HFF-Myc (cell line): ENCODE results near the gene CAMTA1.

ENCODE experiments used
- DNase-seq: peaks from one replicate; pipeline ENCODE4 v3.0.0-alpha.2; 2011; ENCODE audit warnings: low read depth; ENCODE audit errors: extremely low read depth
- H3K4me3 ChIP-seq: replicated peaks from 2 replicates; pipeline ENCODE4 v1.5.1; 2011; ENCODE audit warnings: low read depth, mild to moderate bottlenecking, control low read depth, low read length
- CTCF ChIP-seq: IDR thresholded peaks from 2 replicates; pipeline ENCODE4 v1.5.1; 2012; ENCODE audit warnings: mild to moderate bottlenecking, low read depth, low read length, control low read depth; ENCODE audit errors: missing control alignments

CAMTA1 gene

DNA sequence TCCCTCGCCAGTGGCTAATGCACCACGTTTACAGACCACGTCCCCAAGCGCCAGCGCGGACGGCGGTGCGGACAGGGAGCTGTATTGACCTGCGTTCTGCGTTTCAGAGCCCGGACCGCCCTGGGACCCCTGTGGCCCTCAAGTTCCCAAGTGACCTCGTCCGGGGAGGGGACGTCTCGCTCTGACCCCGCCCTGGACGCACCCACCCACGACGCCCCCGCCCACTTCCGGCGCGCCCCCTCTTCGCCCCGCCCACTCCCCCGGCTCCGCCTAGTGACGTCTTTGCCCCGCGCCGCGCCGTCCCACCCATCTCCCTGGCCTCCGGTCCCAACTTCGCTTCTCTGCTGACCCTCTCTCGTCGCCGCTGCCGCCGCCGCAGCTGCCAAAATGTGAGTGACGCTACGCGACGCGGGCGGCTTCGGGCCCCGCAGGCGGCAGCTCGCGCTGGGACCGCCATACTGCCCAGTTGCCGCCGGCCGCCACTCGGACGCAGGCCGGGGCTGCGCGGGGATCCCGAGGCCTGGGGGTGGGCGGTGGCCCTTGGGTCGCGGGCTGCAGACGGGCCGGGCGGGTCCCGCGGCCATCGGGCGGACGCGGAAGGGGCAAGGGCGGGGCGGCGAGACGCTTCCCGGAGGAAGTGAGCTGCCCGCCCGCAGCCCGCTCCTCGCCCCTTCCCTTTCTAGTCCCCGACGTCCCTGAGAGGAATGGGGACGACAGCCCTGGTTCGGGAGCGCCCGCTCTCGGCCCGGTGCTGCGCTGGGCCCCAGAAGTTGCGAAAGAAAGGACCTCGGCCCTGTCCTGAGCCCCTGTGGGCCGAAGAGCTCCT lies 986.0 kb downstream of the CAMTA1 start, which contains the start of gene VAMP3:
Gene VAMP3, plus strand, starts transcription at position 300 of the 826 bp plus-strand sequence. Its CDS starts 88 bp downstream, at position 388.
- no peak for TF ChIP-seq CTCF
- peak; percentile 31 for DNase-seq
- peak within 1 kb of the TSS; percentile 75 for H3K4me3 ChIP-seq

DNA sequence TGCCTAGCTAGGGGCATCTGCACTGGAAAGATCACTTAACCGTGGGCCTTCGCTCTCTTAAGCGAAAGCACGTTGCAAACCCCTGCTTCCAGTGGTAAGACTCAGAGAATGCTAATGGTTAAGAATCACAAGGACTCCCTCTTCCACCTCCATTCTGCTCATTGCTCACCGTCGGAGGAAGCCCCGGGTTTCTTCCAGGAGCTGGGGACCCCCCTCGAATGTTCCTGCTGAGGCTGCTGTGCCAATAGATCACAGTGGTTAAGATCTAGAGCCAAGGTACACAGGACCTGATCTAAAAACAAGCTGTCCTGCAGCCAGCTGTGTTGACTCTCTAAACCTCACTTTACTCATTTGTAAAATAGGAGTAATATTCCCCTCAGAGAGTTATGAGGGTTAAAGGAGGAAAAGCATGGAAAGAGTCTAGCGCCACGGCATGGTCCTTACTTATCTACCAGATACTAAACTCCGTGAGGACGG lies 986.6 kb downstream of the CAMTA1 start:
- peak overlapping the region; percentile 75 for H3K4me3 ChIP-seq
- no peak for DNase-seq
- TF ChIP-seq CTCF = no peak

DNA sequence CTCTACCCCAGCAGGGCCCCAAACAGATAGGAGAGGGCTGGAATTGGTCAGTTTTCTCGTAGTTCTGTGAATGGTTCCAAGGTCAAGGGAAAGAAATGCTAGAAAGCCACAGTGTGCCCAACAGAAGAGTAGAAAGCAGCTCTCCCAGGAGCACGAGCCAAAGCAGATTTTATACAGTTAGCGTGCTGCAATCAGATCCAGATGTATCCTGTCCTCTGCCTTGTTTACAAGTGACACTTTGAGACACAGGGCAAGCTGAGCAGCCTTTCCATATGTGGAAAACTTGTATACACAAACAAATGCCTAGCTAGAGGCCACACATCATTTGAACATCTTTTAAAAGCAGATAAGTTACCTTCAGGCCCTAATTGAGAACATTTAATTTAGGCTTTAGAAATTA lies 992.3 kb downstream of the CAMTA1 start:
- no peak overlapping the region for H3K4me3 ChIP-seq
- no peak for TF ChIP-seq CTCF
- DNase-seq = no peak

- no peak for TF ChIP-seq CTCF
- DNase-seq = no peak
- no peak overlapping the region for H3K4me3 ChIP-seq
Measured at GRCh38 chr1:7778133-7778628, 992.9 kb downstream of the CAMTA1 start.

DNA sequence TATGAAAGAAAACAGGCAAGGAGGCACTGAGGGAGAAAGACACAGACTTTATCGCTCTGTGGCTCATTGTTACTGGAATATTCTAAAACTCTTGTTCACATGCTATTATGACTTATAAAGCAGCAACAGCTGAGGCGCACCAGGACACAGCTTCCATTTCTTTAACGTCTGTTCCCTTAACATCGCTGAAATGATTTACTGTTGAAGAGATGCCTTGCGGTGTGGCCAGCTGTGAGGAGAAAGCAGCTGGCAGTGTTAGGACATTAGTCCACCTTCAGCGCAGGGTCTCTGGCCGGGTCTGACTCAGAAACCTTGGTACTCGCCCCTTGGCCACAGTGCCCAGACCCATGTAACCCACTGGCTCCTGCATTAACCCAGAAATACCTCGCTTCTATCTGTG lies 995.7 kb downstream of the CAMTA1 start:
- no peak for TF ChIP-seq CTCF
- DNase-seq = no peak
- H3K4me3 ChIP-seq = no peak overlapping the region

DNA sequence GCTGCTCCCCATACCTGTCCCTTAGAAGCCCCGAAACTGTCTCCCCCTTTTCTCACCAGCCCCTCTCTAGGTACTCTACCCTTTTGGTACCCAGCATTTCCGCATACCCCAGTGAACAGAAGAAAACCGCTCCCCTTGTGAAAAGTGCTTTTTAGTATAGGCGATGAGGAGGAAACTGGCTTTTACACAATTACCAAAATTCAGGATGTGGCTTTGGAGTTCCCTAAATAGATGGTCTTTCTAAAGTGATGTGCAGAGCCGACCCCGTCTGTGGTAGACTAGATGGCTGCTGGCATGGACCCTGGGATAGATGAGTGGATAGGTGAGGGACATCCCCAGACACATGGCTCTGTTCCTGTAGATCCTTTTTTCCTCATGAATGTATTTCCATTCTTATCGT lies 996.2 kb downstream of the CAMTA1 start:
- DNase-seq = no peak
- no peak overlapping the region for H3K4me3 ChIP-seq
- TF ChIP-seq CTCF = no peak
